Suppressor macrophage treated with lipopolysaccharide for 1 hour (primary cell): ENCODE results near the gene RPN2.

Experiments
- DNase-seq, 3 donors: peaks; one replicate each; pipeline ENCODE4 v3.0.0-alpha.2; 2020 to 2022

The RPN2 gene

DNA sequence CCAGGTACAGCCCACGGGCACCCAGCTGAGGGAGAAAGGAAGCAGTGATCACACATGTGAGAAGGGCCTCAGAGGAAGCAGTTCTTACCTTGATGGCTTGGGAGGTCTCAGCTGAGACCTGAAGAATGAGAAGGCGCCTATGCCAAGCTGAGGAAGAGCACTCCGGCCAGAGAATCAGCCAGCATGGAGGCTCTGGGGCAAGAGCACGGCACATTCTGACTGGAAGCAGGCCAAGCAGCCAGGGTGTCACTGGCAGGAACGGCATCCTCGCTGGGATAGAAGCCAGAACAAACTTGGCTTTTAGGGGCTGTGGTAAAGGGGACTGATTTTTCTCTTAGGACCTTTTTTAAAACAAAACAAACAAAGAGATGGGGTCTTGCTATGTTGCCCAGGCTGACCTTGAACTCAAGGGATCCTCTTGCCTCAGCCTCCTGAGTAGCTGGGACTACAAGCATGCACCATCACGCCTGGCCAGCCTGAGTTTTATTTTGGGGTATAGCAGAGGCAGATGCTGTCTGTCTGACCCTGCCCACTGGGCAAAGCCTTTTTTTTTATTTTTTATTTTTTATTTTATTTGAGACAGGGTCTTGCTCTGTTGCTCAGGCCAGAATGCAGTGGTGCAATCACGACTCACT is 64.9 kb downstream of the RPN2 start:
- no peak for DNase-seq

GRCh38 chr20:37244572-37244957 is 65.4 kb downstream of the RPN2 start:
- no peak for DNase-seq

DNA sequence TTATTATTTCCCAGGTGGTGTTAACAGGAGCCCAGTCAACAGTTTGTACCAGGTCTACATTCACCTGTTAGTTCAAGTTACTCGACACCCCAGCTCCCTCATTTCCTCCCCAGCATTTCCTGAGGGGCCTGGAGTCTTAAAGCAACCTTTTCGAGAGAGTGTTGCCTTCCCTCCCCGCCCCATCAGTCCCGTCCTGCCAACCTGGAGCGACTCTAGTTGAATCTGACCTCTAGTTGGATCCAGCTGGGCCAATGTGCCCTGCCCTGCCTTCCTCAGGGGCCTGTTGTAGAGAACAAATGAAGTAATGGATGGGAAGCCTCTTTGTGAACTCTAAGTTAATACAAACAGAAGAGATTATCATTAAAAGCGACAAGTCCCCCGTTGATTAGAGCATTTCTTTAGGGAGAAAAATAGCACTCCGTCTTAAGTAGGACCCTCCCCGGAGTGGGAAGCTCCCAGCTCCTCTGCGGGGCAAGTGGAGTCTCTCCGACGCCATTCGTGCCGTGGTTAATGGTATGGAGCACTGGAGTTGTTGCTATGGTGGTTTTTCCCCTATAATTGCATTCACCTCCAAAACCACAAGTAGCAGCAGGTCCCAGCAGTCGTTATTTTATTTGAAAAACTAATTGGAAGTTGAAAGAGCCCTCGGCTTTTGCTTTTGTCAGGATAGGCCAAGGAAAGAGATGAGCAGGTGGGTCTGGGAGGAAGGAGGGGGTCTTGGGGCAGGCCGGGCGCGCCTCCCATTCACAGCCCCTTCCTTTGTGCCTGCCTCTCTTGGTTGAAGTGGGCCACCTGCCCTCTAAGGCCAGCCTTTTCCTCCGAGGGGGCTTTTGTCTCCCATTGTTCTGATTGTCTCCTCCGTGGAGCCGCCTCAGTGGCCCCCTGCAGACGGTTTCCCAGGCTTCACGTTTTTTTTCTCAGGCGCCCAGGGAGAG is 66.4 kb downstream of the RPN2 start:
- no peak for DNase-seq

DNA sequence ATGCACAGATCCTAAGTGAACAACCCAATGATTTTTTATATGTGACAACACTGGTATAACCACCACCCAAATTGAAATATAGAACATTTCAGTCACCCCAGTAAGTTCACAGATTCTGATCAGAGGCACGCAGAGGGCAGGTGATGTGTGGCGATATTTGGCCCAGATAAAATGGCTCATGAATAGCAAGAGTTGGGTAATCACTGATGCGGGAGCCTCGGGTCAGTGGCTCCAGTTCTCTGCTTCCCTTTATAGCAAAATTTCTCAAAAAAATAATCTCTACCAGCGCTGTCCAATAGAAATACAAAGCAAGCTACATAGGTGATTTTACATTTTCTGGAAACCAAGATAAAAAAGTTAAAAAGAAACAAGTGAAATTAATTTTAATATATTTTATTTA is 67.6 kb downstream of the RPN2 start:
- no peak for DNase-seq

- no peak for DNase-seq
These were observed 68.4 kb downstream of the RPN2 start for GRCh38 chr20:37247547-37247946.

GRCh38 chr20:37249304-37249703 is 70.2 kb downstream of the RPN2 start:
- DNase-seq: peak in 2 of 3 donors; percentile 22 to 42

- DNase-seq: no peak
These were observed 72.8 kb downstream of the RPN2 start for GRCh38 chr20:37251825-37252477.

DNA sequence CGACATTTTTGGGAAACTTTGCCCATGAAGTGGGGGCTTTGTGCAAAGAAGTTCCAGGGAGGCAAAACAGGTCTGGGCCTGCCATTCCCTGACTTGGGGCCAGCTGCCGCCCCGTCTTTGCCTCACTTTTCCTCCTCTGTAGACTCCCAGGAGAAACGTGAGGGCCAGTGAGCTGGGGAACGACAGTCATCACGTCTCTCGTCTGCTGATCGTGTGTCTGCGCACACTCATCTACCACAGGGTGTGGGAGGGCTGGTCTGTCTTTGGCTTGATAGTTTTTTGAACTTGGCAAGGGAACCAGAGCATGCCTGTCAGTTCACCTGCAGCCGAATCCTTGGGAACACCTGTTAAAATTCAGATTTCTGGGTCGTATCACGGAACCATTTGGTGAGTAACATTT is 74.0 kb downstream of the RPN2 start:
- no peak for DNase-seq

DNA sequence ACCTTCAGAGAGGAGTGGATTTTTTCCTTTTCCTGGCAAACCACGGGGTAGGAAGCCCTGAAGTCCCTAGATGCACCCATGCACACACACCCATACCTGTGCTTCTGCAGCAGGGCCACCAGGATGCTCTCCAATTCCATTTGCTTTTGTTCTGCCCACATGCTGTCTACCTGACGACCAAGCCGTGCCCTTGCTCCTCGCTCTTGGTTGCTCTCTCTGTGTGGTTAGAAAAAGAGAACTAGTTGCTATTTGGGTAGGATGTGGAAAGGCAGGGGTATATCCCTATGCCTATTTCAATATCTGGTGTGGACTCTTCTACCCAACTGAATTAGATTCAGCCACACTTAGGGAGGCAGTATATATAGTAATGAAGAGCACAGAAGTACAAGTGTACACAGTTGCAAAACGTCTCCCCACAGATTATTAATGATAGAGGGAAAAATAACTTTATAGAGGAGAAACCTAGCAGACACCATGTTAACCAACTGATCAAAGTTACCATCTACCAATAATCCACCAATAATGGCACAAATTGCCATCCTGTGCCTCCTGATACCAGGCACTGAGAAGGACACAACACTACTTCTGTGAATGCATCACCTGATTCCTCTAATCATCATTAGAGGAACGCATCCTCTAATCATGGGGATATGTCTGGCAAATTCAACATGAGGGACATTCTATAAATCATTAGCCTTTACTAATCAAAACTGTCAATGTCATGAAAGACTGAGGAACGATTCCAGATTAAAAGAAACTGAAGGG is 75.2 kb downstream of the RPN2 start:
- no peak for DNase-seq

GRCh38 chr20:37256286-37256685 is 77.2 kb downstream of the RPN2 start:
- no peak for DNase-seq

DNA sequence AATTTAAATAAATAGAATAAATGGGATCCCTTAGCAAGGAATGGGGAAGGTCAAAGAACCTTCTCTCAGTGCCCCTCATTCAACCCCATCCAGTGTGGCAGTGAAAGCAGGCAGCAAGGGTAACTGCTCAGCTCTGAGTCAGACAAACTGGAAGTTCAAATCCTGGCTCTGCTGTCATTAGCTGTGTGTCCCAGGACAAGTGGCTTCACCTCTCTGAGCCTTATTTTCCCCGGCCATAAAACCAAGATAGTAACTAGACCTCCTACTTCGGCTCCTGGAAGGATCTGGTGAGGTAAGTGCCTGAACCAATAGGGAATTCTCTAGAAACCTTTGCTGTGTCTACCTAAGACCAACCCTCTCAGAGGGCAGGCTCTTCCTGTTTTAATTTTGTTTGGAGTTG is 78.4 kb downstream of the RPN2 start:
- no peak for DNase-seq

GRCh38 chr20:37257988-37258387 is 78.9 kb downstream of the RPN2 start:
- no peak for DNase-seq

DNA sequence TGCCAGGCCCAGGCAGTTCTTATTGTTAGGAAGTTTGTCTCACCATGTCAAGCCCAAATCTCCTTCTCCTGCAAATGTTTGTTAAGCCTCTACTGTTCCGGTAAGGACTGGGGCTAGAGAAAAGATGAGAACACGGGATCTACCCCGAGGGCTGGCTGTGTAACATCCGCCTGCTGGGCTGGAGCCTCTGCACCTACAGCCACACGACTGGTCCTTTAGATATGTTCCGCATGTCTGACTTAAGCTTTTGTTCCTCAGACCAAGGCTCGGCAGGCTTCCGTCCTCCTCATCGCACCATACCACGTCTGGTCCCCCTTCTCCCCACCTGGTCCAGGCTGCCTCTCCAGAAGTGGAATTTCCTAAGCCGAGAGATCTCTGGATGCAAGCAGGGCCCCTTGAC is 79.9 kb downstream of the RPN2 start:
- DNase-seq: no peak

DNA sequence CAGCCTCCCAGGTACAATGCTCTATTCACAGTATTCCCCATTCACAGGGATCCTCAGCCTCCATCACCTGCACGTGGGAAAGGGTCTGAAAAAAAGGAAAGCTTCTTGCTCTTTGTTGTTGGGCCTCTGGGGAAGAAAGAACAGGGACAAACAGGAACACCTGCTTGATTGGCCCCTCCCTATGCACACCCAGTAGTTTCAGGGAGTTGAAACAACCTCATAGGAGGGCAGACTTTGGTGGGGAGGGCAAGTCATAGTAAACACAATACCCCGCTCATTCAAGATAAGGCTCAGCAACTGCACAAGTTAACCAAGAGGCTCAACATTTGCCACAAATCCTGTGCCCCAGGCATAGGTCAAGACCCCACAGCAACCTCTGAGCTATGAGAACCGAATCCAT is 80.7 kb downstream of the RPN2 start:
- no peak for DNase-seq

DNA sequence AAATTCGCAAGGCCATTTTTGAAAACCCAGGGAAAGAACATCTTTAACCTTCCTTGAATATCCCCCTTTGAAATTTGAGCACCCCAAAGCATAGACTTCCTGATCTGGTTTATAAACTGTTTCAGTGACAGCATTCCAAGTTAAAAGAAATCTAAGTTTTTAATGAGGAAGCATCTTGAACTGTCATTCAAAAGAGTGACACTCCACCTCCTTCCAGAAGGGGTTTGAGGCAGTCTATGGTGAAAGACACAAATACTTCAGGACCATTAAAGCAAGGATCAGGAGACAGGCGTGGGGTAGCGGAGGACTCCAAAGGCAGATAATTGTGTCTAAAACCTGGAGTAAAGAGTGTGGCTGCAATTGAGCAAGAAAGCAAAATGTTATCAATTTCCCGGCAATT is 81.8 kb downstream of the RPN2 start:
- DNase-seq: no peak

DNA sequence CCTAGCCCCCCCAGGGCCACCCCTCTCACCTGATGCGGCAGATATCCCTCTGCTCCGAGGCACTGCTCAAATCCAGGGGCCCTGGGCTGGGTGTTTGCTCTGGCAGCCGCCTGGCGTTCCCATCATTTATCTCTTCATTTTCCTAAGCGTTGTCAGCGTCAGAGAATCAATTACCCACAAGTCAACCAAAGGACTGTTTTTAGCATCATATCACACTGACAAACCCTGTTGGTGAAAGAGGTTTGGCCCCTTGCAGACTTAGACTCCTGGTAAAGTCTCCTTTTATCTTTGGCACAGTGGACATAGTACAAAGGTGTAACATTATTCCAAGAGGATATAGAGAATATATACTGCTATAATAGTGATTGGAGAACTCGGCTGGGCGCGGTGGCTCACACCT is 82.6 kb downstream of the RPN2 start, which contains the start of gene GHRH:
Gene GHRH, minus strand, starts transcription at position 101 of the 400 bp plus-strand sequence. CDS start 4,925 bp downstream, outside the sequence.
- DNase-seq: no peak

- DNase-seq: no peak
These were observed 83.4 kb downstream of the RPN2 start for GRCh38 chr20:37262505-37262904.

GRCh38 chr20:37263686-37264085 is 84.6 kb downstream of the RPN2 start:
- DNase-seq: no peak

DNA sequence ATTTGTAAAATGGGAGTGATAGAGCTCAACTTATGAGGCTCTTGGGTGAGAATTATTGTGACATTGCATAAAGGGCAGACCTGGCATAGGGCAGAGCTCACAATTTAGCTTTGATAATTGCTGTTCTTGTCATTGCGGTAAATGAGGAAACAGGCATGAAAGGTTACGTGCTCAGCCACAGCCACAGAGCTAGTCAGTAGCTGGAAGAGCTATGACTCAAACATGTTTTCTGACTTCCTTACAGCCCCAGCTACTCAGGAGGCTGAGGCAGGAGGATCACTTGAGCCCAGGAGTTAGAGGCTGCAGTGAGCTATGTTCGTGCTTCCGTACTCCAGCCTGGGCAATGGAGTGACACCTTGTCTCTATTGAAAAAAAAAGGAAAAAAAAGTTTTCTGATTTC is 86.0 kb downstream of the RPN2 start:
- peak; percentile 74 to 92 (median 87) for DNase-seq

DNA sequence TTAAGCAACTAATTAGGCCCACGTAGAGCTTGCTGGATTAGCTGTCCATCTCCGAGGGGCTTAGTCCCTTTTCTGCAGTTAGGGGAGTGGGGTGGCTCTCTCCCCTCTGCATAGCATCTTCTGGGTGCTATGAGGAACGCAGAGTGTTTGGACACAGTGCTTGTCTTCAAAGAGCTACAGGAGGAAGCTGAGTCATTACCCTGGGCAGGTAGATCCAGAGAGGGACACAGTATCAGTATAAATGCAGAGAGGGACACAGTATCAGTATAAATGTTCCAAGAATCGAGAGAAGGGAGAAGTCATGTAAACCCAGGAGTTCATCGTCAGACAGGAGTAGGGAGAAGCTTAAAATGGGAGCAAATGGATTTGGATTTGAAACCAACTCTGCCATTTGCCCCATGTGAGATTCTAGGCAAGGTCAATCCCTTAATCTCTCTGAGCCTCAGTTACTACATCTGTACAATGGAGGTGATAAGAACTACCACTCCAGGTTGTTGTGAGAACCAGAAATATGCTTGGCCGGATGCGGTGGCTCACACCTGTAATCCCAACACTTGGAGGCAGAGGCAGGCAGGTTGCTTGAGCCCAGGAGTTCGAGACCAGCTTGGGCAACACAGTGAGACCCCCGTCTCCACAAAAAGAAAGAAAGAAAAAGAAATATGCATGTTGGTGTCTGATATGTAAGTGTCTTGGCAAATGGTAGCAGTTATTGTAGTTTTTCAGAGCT is 88.0 kb downstream of the RPN2 start:
- DNase-seq: no peak

DNA sequence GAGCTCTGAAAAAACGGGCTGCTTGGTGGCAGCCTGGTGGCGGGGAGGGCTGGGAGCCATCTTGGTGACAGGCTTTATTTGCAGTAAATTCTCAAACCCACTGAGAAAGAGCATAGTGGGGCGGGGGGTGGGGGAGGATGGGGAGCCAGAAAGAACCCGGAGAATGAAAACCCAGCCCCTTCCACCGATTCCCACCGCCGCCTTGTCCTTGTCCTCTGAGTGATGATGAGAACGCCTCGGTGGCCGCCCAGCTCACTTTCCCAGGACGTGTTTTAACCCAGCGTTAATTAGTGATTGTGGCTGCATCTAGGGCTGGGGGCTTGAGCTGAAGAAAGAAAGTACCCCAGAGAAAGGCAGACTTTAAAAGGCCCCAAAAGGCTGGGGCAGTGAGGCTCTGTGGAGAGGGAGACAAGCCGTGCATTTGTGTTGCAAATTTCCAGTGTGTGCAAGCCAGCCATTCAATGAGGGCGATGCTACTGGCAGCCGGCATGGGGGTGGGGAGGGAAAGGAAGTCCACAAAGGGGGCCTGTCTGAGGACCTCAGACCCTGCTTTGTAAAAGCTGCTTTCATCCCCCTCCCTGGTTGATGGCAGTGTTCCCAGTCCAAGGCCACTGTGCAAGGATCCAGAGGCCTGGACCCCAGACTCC is 88.7 kb downstream of the RPN2 start:
- DNase-seq: no peak
